ENCODE results near the gene ZNF106. TPM values are rescaled to one million over a fixed set of nuclear protein-coding genes. Genes with fewer than 3 reads are reported as not detected.
A peak's percentile ranks its signal among the peaks of the same experiment; 100 is the strongest.

ZNF106 gene
- total RNA-seq, 2 experiments from 2014 or later, result 42.2 to 43.3 TPM

GRCh38 chr15:42444415-42445063, 46.4 kb downstream of the ZNF106 start:
- Mint-ChIP-seq H3K36me3 (ENCODE audit: low read depth) (peaks cover 34% of the 10 kb centered on the region), H3K4me3 (no peak overlapping the region)

GRCh38 chr15:42427429-42428223, 63.3 kb downstream of the ZNF106 start:
- H3K4me3 Mint-ChIP-seq, result no peak overlapping the region
- ATAC-seq, result no peak
- H3K36me3 Mint-ChIP-seq (ENCODE audit: low read depth), result peaks cover 41% of the 10 kb centered on the region
- DNase-seq, result no peak
- no peaks in the 10 kb centered on the region for H3K9me3 Mint-ChIP-seq (ENCODE audit: insufficient read depth)
- H3K4me1 Mint-ChIP-seq (ENCODE audit: low read depth), result no peaks in the 10 kb centered on the region
- ChIA-PET POLR2A (no interaction called here), CTCF (no interaction called here)
- no peak overlapping the region for H3K27ac Mint-ChIP-seq
- no peaks in the 10 kb centered on the region for H3K27me3 Mint-ChIP-seq (ENCODE audit: low read depth)

More at GRCh38 chr15:42444415-42445063, 46.4 kb downstream of the ZNF106 start:
- H3K9me3 Mint-ChIP-seq (ENCODE audit: insufficient read depth), result no peaks in the 10 kb centered on the region
- ATAC-seq, result no peak
- no peaks in the 10 kb centered on the region for H3K4me1 Mint-ChIP-seq (ENCODE audit: low read depth)
- DNase-seq, result no peak
- ChIA-PET POLR2A (no interaction called here), CTCF (interaction anchor here (1.1 to 1.2 kb wide), 2 partner anchors 12 to 27 kb away, joined by 3 to 4 read pairs; no protein-coding TSS in a partner anchor)
- no peak overlapping the region for H3K27ac Mint-ChIP-seq
- no peaks in the 10 kb centered on the region for H3K27me3 Mint-ChIP-seq (ENCODE audit: low read depth)

- no peaks in the 10 kb centered on the region for H3K9me3 Mint-ChIP-seq (ENCODE audit: insufficient read depth)
- H3K4me3 Mint-ChIP-seq, result no peak overlapping the region
- H3K36me3 Mint-ChIP-seq (ENCODE audit: low read depth), result peaks cover 45% of the 10 kb centered on the region
- DNase-seq (no peak), ATAC-seq (no peak)
- ChIA-PET POLR2A (no interaction called here), CTCF (no interaction called here)
- H3K4me1 Mint-ChIP-seq (ENCODE audit: low read depth), result no peaks in the 10 kb centered on the region
- no peaks in the 10 kb centered on the region for H3K27me3 Mint-ChIP-seq (ENCODE audit: low read depth)
- no peak overlapping the region for H3K27ac Mint-ChIP-seq
Observed at GRCh38 chr15:42421376-42421775, 69.6 kb downstream of the ZNF106 start.

GRCh38 chr15:42419369-42419768, 71.6 kb downstream of the ZNF106 start:
- H3K4me1 Mint-ChIP-seq (ENCODE audit: low read depth), result no peaks in the 10 kb centered on the region
- no peak overlapping the region for H3K4me3 Mint-ChIP-seq
- no peak for ATAC-seq
- H3K9me3 Mint-ChIP-seq (ENCODE audit: insufficient read depth), result no peaks in the 10 kb centered on the region
- H3K27ac Mint-ChIP-seq, result no peak overlapping the region
- H3K36me3 Mint-ChIP-seq (ENCODE audit: low read depth), result peaks cover 35% of the 10 kb centered on the region
- no peak for DNase-seq
- ChIA-PET POLR2A (no interaction called here), CTCF (interaction anchor here (1.1 kb wide), 1 partner anchor 17 kb away, joined by 3 read pairs; no protein-coding TSS in a partner anchor)
- H3K27me3 Mint-ChIP-seq (ENCODE audit: low read depth), result no peaks in the 10 kb centered on the region

- no peak overlapping the region for H3K4me3 Mint-ChIP-seq
- no peak overlapping the region for H3K27ac Mint-ChIP-seq
- no peaks in the 10 kb centered on the region for H3K27me3 Mint-ChIP-seq (ENCODE audit: low read depth)
- no peaks in the 10 kb centered on the region for H3K4me1 Mint-ChIP-seq (ENCODE audit: low read depth)
- ChIA-PET CTCF (interaction anchor here (1.4 kb wide), 1 partner anchor 58 kb away, joined by 3 read pairs; no protein-coding TSS in a partner anchor), POLR2A (no interaction called here)
- H3K36me3 Mint-ChIP-seq (ENCODE audit: low read depth), result peaks cover 19% of the 10 kb centered on the region
- H3K9me3 Mint-ChIP-seq (ENCODE audit: insufficient read depth), result no peaks in the 10 kb centered on the region
- no peak for ATAC-seq
- DNase-seq, result no peak
Observed at GRCh38 chr15:42413920-42414319, 77.0 kb downstream of the ZNF106 start.

GRCh38 chr15:42411884-42412283, 79.1 kb downstream of the ZNF106 start:
- ChIA-PET CTCF (interaction anchor here (0.6 to 1.6 kb wide), 3 partner anchors 15 to 42 kb away, joined by 3 to 6 read pairs (median 3); no protein-coding TSS in a partner anchor), POLR2A (interaction anchor here (1.5 kb wide), 1 partner anchor 15 kb away, joined by 3 read pairs; no protein-coding TSS in a partner anchor)
- H3K27me3 Mint-ChIP-seq (ENCODE audit: low read depth), result no peaks in the 10 kb centered on the region
- no peak overlapping the region for H3K27ac Mint-ChIP-seq
- no peaks in the 10 kb centered on the region for H3K9me3 Mint-ChIP-seq (ENCODE audit: insufficient read depth)
- peaks cover 16% of the 10 kb centered on the region for H3K36me3 Mint-ChIP-seq (ENCODE audit: low read depth)
- ATAC-seq (no peak), DNase-seq (no peak)
- no peak overlapping the region for H3K4me3 Mint-ChIP-seq
- no peaks in the 10 kb centered on the region for H3K4me1 Mint-ChIP-seq (ENCODE audit: low read depth)

GRCh38 chr15:42409011-42409410, 81.9 kb downstream of the ZNF106 start:
- H3K27me3 Mint-ChIP-seq (ENCODE audit: low read depth), result no peaks in the 10 kb centered on the region
- H3K4me1 Mint-ChIP-seq (ENCODE audit: low read depth), result no peaks in the 10 kb centered on the region
- no peaks in the 10 kb centered on the region for H3K9me3 Mint-ChIP-seq (ENCODE audit: insufficient read depth)
- CTCF ChIA-PET, result no interaction called here
- no peak for ATAC-seq
- POLR2A ChIA-PET, result interaction anchor here (0.6 kb wide), 1 partner anchor 1326 kb away, joined by 3 read pairs; no protein-coding TSS in a partner anchor
- H3K27ac Mint-ChIP-seq, result no peak overlapping the region
- no peak overlapping the region for H3K4me3 Mint-ChIP-seq
- DNase-seq, result no peak
- H3K36me3 Mint-ChIP-seq (ENCODE audit: low read depth), result peaks cover 10% of the 10 kb centered on the region

- CTCF ChIA-PET, result interaction anchor here (0.6 to 0.7 kb wide), 2 partner anchors 132 to 331 kb away, joined by 4 to 5 read pairs; no protein-coding TSS in a partner anchor
- H3K27ac Mint-ChIP-seq, result no peak overlapping the region
- H3K4me1 Mint-ChIP-seq (ENCODE audit: low read depth), result peaks cover 7% of the 10 kb centered on the region
- ATAC-seq (no peak), DNase-seq (no peak)
- peaks cover 10% of the 10 kb centered on the region for H3K36me3 Mint-ChIP-seq (ENCODE audit: low read depth)
- POLR2A ChIA-PET, result interaction anchor here (0.7 kb wide), 1 partner anchor 66 kb away, joined by 3 read pairs; no protein-coding TSS in a partner anchor
- no peaks in the 10 kb centered on the region for H3K9me3 Mint-ChIP-seq (ENCODE audit: insufficient read depth)
- no peak overlapping the region for H3K4me3 Mint-ChIP-seq
- H3K27me3 Mint-ChIP-seq (ENCODE audit: low read depth), result no peaks in the 10 kb centered on the region
Observed at GRCh38 chr15:42408178-42408577, 82.8 kb downstream of the ZNF106 start.

GRCh38 chr15:42405863-42406482, 85.0 kb downstream of the ZNF106 start:
- Mint-ChIP-seq H3K36me3 (ENCODE audit: low read depth) (peaks cover 2% of the 10 kb centered on the region), H3K4me1 (ENCODE audit: low read depth) (peaks cover 29% of the 10 kb centered on the region), H3K4me3 (no peak overlapping the region), H3K27me3 (ENCODE audit: low read depth) (no peaks in the 10 kb centered on the region), H3K9me3 (ENCODE audit: insufficient read depth) (no peaks in the 10 kb centered on the region), H3K27ac (no peak overlapping the region)
- DNase-seq (no peak), ATAC-seq (no peak)
- ChIA-PET CTCF (no interaction called here), POLR2A (interaction anchor here (1.0 kb wide), 1 partner anchor 14 kb away, joined by 3 read pairs; no protein-coding TSS in a partner anchor)

- Mint-ChIP-seq H3K36me3 (ENCODE audit: low read depth) (no peaks in the 10 kb centered on the region), H3K9me3 (ENCODE audit: insufficient read depth) (no peaks in the 10 kb centered on the region), H3K27me3 (ENCODE audit: low read depth) (no peaks in the 10 kb centered on the region), H3K27ac (no peak overlapping the region), H3K4me3 (no peak overlapping the region), H3K4me1 (ENCODE audit: low read depth) (peaks cover 31% of the 10 kb centered on the region)
- no peak for ATAC-seq
- ChIA-PET CTCF (interaction anchor here (0.7 kb wide), 1 partner anchor 45 kb away, joined by 4 read pairs; no protein-coding TSS in a partner anchor), POLR2A (no interaction called here)
- no peak for DNase-seq
Observed at GRCh38 chr15:42404461-42405235, 86.3 kb downstream of the ZNF106 start.

GRCh38 chr15:42403389-42403788, 87.6 kb downstream of the ZNF106 start:
- no peak for ATAC-seq
- CTCF ChIA-PET, result no interaction called here
- Mint-ChIP-seq H3K27ac (peak overlapping the region; percentile 32), H3K4me3 (no peak overlapping the region), H3K36me3 (ENCODE audit: low read depth) (no peaks in the 10 kb centered on the region), H3K9me3 (ENCODE audit: insufficient read depth) (no peaks in the 10 kb centered on the region), H3K27me3 (ENCODE audit: low read depth) (no peaks in the 10 kb centered on the region), H3K4me1 (ENCODE audit: low read depth) (peaks cover 31% of the 10 kb centered on the region)
- POLR2A ChIA-PET, result interaction anchor here (1.0 kb wide), 1 partner anchor 87 kb away, joined by 3 read pairs; the partner anchor contains the start of gene ZNF106
- DNase-seq, result no peak
